ENCODE measurements around the gene IFI27L1.

IFI27L1 gene

DNA sequence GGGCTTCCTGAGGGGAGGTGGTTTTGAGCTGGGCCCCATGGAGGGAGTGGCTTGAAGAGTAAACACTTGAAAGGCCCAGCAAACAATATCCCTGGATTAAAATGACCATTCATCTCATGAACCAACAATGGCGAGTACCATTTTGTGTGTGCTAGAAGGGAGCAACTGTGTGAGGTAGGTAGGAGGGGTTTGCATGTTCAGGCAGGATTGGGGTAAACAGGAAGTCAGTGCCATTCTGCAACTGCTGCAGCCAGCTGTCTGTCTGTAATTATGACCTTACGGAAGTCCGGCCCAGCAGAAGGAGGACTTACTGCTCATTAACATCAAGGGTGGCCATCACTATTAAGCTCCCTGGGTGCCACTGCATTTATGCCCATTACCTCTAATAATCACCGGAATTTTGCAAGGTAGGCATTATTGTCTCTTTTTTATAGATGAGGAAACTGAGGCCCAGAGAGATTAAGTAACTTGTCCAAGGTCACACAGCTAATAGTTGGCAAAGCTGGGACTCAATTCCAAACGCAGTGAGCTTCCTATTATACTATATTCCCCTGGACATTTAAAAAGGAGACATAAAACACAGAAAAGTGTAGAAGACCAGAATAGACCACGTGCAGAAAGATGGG, 64.9 kb downstream of the IFI27L1 start:
- TF ChIP-seq, protein P1, sequence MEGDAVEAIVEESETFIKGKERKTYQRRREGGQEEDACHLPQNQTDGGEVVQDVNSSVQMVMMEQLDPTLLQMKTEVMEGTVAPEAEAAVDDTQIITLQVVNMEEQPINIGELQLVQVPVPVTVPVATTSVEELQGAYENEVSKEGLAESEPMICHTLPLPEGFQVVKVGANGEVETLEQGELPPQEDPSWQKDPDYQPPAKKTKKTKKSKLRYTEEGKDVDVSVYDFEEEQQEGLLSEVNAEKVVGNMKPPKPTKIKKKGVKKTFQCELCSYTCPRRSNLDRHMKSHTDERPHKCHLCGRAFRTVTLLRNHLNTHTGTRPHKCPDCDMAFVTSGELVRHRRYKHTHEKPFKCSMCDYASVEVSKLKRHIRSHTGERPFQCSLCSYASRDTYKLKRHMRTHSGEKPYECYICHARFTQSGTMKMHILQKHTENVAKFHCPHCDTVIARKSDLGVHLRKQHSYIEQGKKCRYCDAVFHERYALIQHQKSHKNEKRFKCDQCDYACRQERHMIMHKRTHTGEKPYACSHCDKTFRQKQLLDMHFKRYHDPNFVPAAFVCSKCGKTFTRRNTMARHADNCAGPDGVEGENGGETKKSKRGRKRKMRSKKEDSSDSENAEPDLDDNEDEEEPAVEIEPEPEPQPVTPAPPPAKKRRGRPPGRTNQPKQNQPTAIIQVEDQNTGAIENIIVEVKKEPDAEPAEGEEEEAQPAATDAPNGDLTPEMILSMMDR (IDR thresholded peaks at IDR 0.05; ENCODE audit: control insufficient read depth, extremely low read depth, insufficient read depth), result no peak
- no peak for DNase-seq (ENCODE audit: low read depth)

More for the DNA sequence above, 64.9 kb downstream of the IFI27L1 start:
- H3K4me3 ChIP-seq (ENCODE audit: low read depth, low read length), result no peak overlapping the region

Measured in LNCaP clone FGC (cell line).